Measurements from ENCODE around the gene STRIP1.

Gene STRIP1

GRCh38 chr1:110098222-110099026, 64.0 kb downstream of the STRIP1 start:
- Histone ChIP-seq H3K9ac (ENCODE audit: insufficient read length, low read depth) (no peak overlapping the region), H3K9me3 (ENCODE audit: insufficient read depth, low read length) (peaks cover 7% of the 10 kb centered on the region; the same call in 1 of the 2 replicates), H3K27me3 (ENCODE audit: insufficient read depth, insufficient read length) (no peaks in the 10 kb centered on the region), H3K4me1 (ENCODE audit: insufficient read depth, insufficient read length) (peaks cover 9% of the 10 kb centered on the region), H3K4me3 (ENCODE audit: insufficient read length, low read depth) (no peak overlapping the region), H3K36me3 (ENCODE audit: insufficient read depth, insufficient read length, low read length) (no peaks in the 10 kb centered on the region)
- TF ChIP-seq SUZ12 (IDR thresholded peaks at IDR 0.05; ENCODE audit: extremely low read depth, insufficient read depth, insufficient read length), result no peak
- no peak for TF ChIP-seq ZNF274 (IDR thresholded peaks at IDR 0.05; ENCODE audit: low read depth, low read length)
- TF ChIP-seq YY1 (IDR thresholded peaks at IDR 0.05; ENCODE audit: insufficient read depth, insufficient read length), result no peak
- no peak for DNase-seq (ENCODE audit: low read depth, low spot score)

GRCh38 chr1:110100335-110100734, 65.9 kb downstream of the STRIP1 start:
- Histone ChIP-seq H3K9ac (ENCODE audit: insufficient read length, low read depth) (no peak overlapping the region), H3K9me3 (ENCODE audit: insufficient read depth, low read length) (no peaks in the 10 kb centered on the region), H3K27me3 (ENCODE audit: insufficient read depth, insufficient read length) (no peaks in the 10 kb centered on the region), H3K4me3 (ENCODE audit: insufficient read length, low read depth) (no peak overlapping the region), H3K4me1 (ENCODE audit: insufficient read depth, insufficient read length) (peaks cover 9% of the 10 kb centered on the region), H3K36me3 (ENCODE audit: insufficient read depth, insufficient read length, low read length) (no peaks in the 10 kb centered on the region)
- no peak for DNase-seq (ENCODE audit: low read depth, low spot score)
- TF ChIP-seq YY1 (IDR thresholded peaks at IDR 0.05; ENCODE audit: insufficient read depth, insufficient read length) (no peak), SUZ12 (IDR thresholded peaks at IDR 0.05; ENCODE audit: extremely low read depth, insufficient read depth, insufficient read length) (no peak), ZNF274 (IDR thresholded peaks at IDR 0.05; ENCODE audit: low read depth, low read length) (no peak)

GRCh38 chr1:110102081-110102480, 67.7 kb downstream of the STRIP1 start:
- H3K4me1 ChIP-seq (ENCODE audit: insufficient read depth, insufficient read length), result peaks cover 16% of the 10 kb centered on the region
- TF ChIP-seq YY1 (IDR thresholded peaks at IDR 0.05; ENCODE audit: insufficient read depth, insufficient read length) (no peak), SUZ12 (IDR thresholded peaks at IDR 0.05; ENCODE audit: extremely low read depth, insufficient read depth, insufficient read length) (no peak), ZNF274 (IDR thresholded peaks at IDR 0.05; ENCODE audit: low read depth, low read length) (no peak)
- no peak overlapping the region for H3K9ac ChIP-seq (ENCODE audit: insufficient read length, low read depth)
- no peak for DNase-seq (ENCODE audit: low read depth, low spot score)
- no peaks in the 10 kb centered on the region for H3K9me3 ChIP-seq (ENCODE audit: insufficient read depth, low read length)
- H3K36me3 ChIP-seq (ENCODE audit: insufficient read depth, insufficient read length, low read length), result no peaks in the 10 kb centered on the region
- no peak overlapping the region for H3K4me3 ChIP-seq (ENCODE audit: insufficient read length, low read depth)
- no peaks in the 10 kb centered on the region for H3K27me3 ChIP-seq (ENCODE audit: insufficient read depth, insufficient read length)
